ENCODE measurements around the gene DCLK1. TPM values are rescaled to one million over a fixed set of nuclear protein-coding genes. Genes with fewer than 3 reads are reported as not detected.
"Not testable (repeated sequence)": the region's sequence is repeated elsewhere in the genome, so short reads cannot be mapped to it uniquely, and the experiment has no call there.

Gene DCLK1
- total RNA-seq, 1 experiment from 2014 or later, result not detected

GRCh38 chr13:36074659-36075058, 56.5 kb downstream of the DCLK1 start:
- Histone ChIP-seq H4K20me1 (ENCODE audit: insufficient read depth, low read depth, low read length) (no peaks in the 10 kb centered on the region), H3K9me2 (replicated peaks; ENCODE audit: insufficient read depth, low read length) (no peaks in the 10 kb centered on the region), H3K9ac (ENCODE audit: low read length) (no peak overlapping the region), H3K4me1 (ENCODE audit: low read length) (no peaks in the 10 kb centered on the region), H3K79me2 (ENCODE audit: low read length) (no peaks in the 10 kb centered on the region), H3K9me3 (ENCODE audit: low read length) (no peaks in the 10 kb centered on the region; the same call in 1 of the 2 replicates), H2AFZ (ENCODE audit: low read length) (no peak overlapping the region), H3K27ac (ENCODE audit: low read length) (no peak overlapping the region), H3K4me3 (ENCODE audit: low read length) (no peak overlapping the region), H3K36me3 (ENCODE audit: insufficient read depth, low read length) (no peaks in the 10 kb centered on the region), H3K4me2 (ENCODE audit: low read depth, low read length, poor library complexity, severe bottlenecking) (no peak overlapping the region), H3K27me3 (ENCODE audit: low read length) (no peaks in the 10 kb centered on the region; the same call in 1 of the 2 replicates)
- DNase-seq, result no peak

GRCh38 chr13:36072152-36072935, 58.8 kb downstream of the DCLK1 start:
- H3K79me2 ChIP-seq (ENCODE audit: low read length), result no peaks in the 10 kb centered on the region
- no peaks in the 10 kb centered on the region for H3K9me2 ChIP-seq (replicated peaks; ENCODE audit: insufficient read depth, low read length)
- H3K4me1 ChIP-seq (ENCODE audit: low read length), result no peaks in the 10 kb centered on the region
- no peaks in the 10 kb centered on the region; the same call in 1 of the 2 replicates for H3K9me3 ChIP-seq (ENCODE audit: low read length)
- no peak overlapping the region for H3K4me3 ChIP-seq (ENCODE audit: low read length)
- H3K27ac ChIP-seq (ENCODE audit: low read length), result no peak overlapping the region
- H3K9ac ChIP-seq (ENCODE audit: low read length), result no peak overlapping the region
- no peaks in the 10 kb centered on the region for H4K20me1 ChIP-seq (ENCODE audit: insufficient read depth, low read depth, low read length)
- DNase-seq, result no peak
- H2AFZ ChIP-seq (ENCODE audit: low read length), result no peak overlapping the region
- H3K27me3 ChIP-seq (ENCODE audit: low read length), result no peaks in the 10 kb centered on the region; the same call in 1 of the 2 replicates
- no peaks in the 10 kb centered on the region for H3K36me3 ChIP-seq (ENCODE audit: insufficient read depth, low read length)
- no peak overlapping the region for H3K4me2 ChIP-seq (ENCODE audit: low read depth, low read length, poor library complexity, severe bottlenecking)

- not testable (repeated sequence) for H3K4me3 ChIP-seq (ENCODE audit: low read length); H4K20me1 ChIP-seq (ENCODE audit: insufficient read depth, low read depth, low read length); H3K4me2 ChIP-seq (ENCODE audit: low read depth, low read length, poor library complexity, severe bottlenecking); H3K9ac ChIP-seq (ENCODE audit: low read length); H3K9me3 ChIP-seq (ENCODE audit: low read length); H3K4me1 ChIP-seq (ENCODE audit: low read length); H3K9me2 ChIP-seq (replicated peaks; ENCODE audit: insufficient read depth, low read length); H2AFZ ChIP-seq (ENCODE audit: low read length); H3K36me3 ChIP-seq (ENCODE audit: insufficient read depth, low read length); H3K27me3 ChIP-seq (ENCODE audit: low read length); H3K27ac ChIP-seq (ENCODE audit: low read length); DNase-seq; H3K79me2 ChIP-seq (ENCODE audit: low read length)
These were observed 60.5 kb downstream of the DCLK1 start for GRCh38 chr13:36070504-36071192.

GRCh38 chr13:36069881-36070366, 61.3 kb downstream of the DCLK1 start:
- Histone ChIP-seq H3K27ac (ENCODE audit: low read length) (no peak overlapping the region), H3K4me3 (ENCODE audit: low read length) (no peak overlapping the region), H3K79me2 (ENCODE audit: low read length) (no peaks in the 10 kb centered on the region), H3K36me3 (ENCODE audit: insufficient read depth, low read length) (no peaks in the 10 kb centered on the region), H2AFZ (ENCODE audit: low read length) (no peak overlapping the region), H4K20me1 (ENCODE audit: insufficient read depth, low read depth, low read length) (no peaks in the 10 kb centered on the region), H3K4me1 (ENCODE audit: low read length) (no peaks in the 10 kb centered on the region), H3K9ac (ENCODE audit: low read length) (no peak overlapping the region), H3K9me3 (ENCODE audit: low read length) (no peaks in the 10 kb centered on the region; the same call in 1 of the 2 replicates), H3K9me2 (replicated peaks; ENCODE audit: insufficient read depth, low read length) (no peaks in the 10 kb centered on the region), H3K27me3 (ENCODE audit: low read length) (no peaks in the 10 kb centered on the region; the same call in 1 of the 2 replicates), H3K4me2 (ENCODE audit: low read depth, low read length, poor library complexity, severe bottlenecking) (no peak overlapping the region)
- no peak for DNase-seq

- Histone ChIP-seq H3K27ac (ENCODE audit: low read length) (no peak overlapping the region), H3K4me1 (ENCODE audit: low read length) (no peaks in the 10 kb centered on the region), H3K4me2 (ENCODE audit: low read depth, low read length, poor library complexity, severe bottlenecking) (no peak overlapping the region), H3K4me3 (ENCODE audit: low read length) (no peak overlapping the region), H3K79me2 (ENCODE audit: low read length) (no peaks in the 10 kb centered on the region), H3K9ac (ENCODE audit: low read length) (no peak overlapping the region), H3K9me2 (replicated peaks; ENCODE audit: insufficient read depth, low read length) (no peaks in the 10 kb centered on the region), H3K27me3 (ENCODE audit: low read length) (no peaks in the 10 kb centered on the region; the same call in 1 of the 2 replicates), H3K9me3 (ENCODE audit: low read length) (no peaks in the 10 kb centered on the region; the same call in 1 of the 2 replicates), H4K20me1 (ENCODE audit: insufficient read depth, low read depth, low read length) (no peaks in the 10 kb centered on the region), H2AFZ (ENCODE audit: low read length) (no peak overlapping the region), H3K36me3 (ENCODE audit: insufficient read depth, low read length) (no peaks in the 10 kb centered on the region)
- DNase-seq, result no peak
These were observed 62.2 kb downstream of the DCLK1 start for GRCh38 chr13:36068991-36069390.

GRCh38 chr13:36068566-36068965, 62.6 kb downstream of the DCLK1 start:
- DNase-seq, result no peak
- H3K79me2 ChIP-seq (ENCODE audit: low read length), result no peaks in the 10 kb centered on the region
- no peaks in the 10 kb centered on the region for H3K36me3 ChIP-seq (ENCODE audit: insufficient read depth, low read length)
- no peak overlapping the region for H2AFZ ChIP-seq (ENCODE audit: low read length)
- H4K20me1 ChIP-seq (ENCODE audit: insufficient read depth, low read depth, low read length), result no peaks in the 10 kb centered on the region
- H3K9ac ChIP-seq (ENCODE audit: low read length), result no peak overlapping the region
- H3K27ac ChIP-seq (ENCODE audit: low read length), result no peak overlapping the region
- H3K4me2 ChIP-seq (ENCODE audit: low read depth, low read length, poor library complexity, severe bottlenecking), result no peak overlapping the region
- H3K9me2 ChIP-seq (replicated peaks; ENCODE audit: insufficient read depth, low read length), result no peaks in the 10 kb centered on the region
- no peaks in the 10 kb centered on the region; the same call in 1 of the 2 replicates for H3K27me3 ChIP-seq (ENCODE audit: low read length)
- H3K4me1 ChIP-seq (ENCODE audit: low read length), result no peaks in the 10 kb centered on the region
- no peaks in the 10 kb centered on the region; the same call in 1 of the 2 replicates for H3K9me3 ChIP-seq (ENCODE audit: low read length)
- H3K4me3 ChIP-seq (ENCODE audit: low read length), result no peak overlapping the region

- H3K4me3 ChIP-seq (ENCODE audit: low read length), result no peak overlapping the region
- no peak overlapping the region for H3K9ac ChIP-seq (ENCODE audit: low read length)
- H3K9me3 ChIP-seq (ENCODE audit: low read length), result no peaks in the 10 kb centered on the region
- no peak for DNase-seq
- no peaks in the 10 kb centered on the region for H3K27me3 ChIP-seq (ENCODE audit: low read length)
- H3K4me1 ChIP-seq (ENCODE audit: low read length), result no peaks in the 10 kb centered on the region
- no peaks in the 10 kb centered on the region for H3K36me3 ChIP-seq (ENCODE audit: insufficient read depth, low read length)
- no peaks in the 10 kb centered on the region for H3K9me2 ChIP-seq (replicated peaks; ENCODE audit: insufficient read depth, low read length)
- H4K20me1 ChIP-seq (ENCODE audit: insufficient read depth, low read depth, low read length), result no peaks in the 10 kb centered on the region
- no peak overlapping the region for H3K27ac ChIP-seq (ENCODE audit: low read length)
- H3K4me2 ChIP-seq (ENCODE audit: low read depth, low read length, poor library complexity, severe bottlenecking), result no peak overlapping the region
- H3K79me2 ChIP-seq (ENCODE audit: low read length), result no peaks in the 10 kb centered on the region
- no peak overlapping the region for H2AFZ ChIP-seq (ENCODE audit: low read length)
These were observed 63.3 kb downstream of the DCLK1 start for GRCh38 chr13:36067746-36068381.

- Histone ChIP-seq H3K4me3 (ENCODE audit: low read length) (no peak overlapping the region), H3K27me3 (ENCODE audit: low read length) (no peaks in the 10 kb centered on the region), H3K27ac (ENCODE audit: low read length) (no peak overlapping the region), H3K79me2 (ENCODE audit: low read length) (no peaks in the 10 kb centered on the region), H3K4me2 (ENCODE audit: low read depth, low read length, poor library complexity, severe bottlenecking) (no peak overlapping the region), H4K20me1 (ENCODE audit: insufficient read depth, low read depth, low read length) (no peaks in the 10 kb centered on the region), H3K4me1 (ENCODE audit: low read length) (no peaks in the 10 kb centered on the region), H3K9ac (ENCODE audit: low read length) (no peak overlapping the region), H2AFZ (ENCODE audit: low read length) (no peak overlapping the region), H3K9me3 (ENCODE audit: low read length) (no peaks in the 10 kb centered on the region), H3K9me2 (replicated peaks; ENCODE audit: insufficient read depth, low read length) (no peaks in the 10 kb centered on the region), H3K36me3 (ENCODE audit: insufficient read depth, low read length) (no peaks in the 10 kb centered on the region)
- no peak for DNase-seq
These were observed 68.9 kb downstream of the DCLK1 start for GRCh38 chr13:36062249-36062648.

Measured in Karpas-422 (cell line).